Glutamatergic neuron (in vitro differentiated cells): ENCODE results near the gene TPRG1. TPM values are rescaled to one million over a fixed set of nuclear protein-coding genes. Genes with fewer than 3 reads are reported as not detected.

Experiments used
- DNase-seq: peaks from one replicate; pipeline ENCODE4 v3.0.0; 2022
- H3K27ac Mint-ChIP-seq: one replicate; pipeline ENCODE4 v1.8.0; 2020; ENCODE audit warnings: mild to moderate bottlenecking, mixed read lengths, inconsistent platforms; ENCODE audit not compliant: unreplicated experiment
- H3K27me3 Mint-ChIP-seq: one replicate; pipeline ENCODE4 v1.8.0; 2020; ENCODE audit warnings: mild to moderate bottlenecking, moderate library complexity, mixed read lengths, inconsistent platforms; ENCODE audit not compliant: unreplicated experiment
- H3K36me3 Mint-ChIP-seq: one replicate; pipeline ENCODE4 v1.8.0; 2020; ENCODE audit warnings: mild to moderate bottlenecking, mixed read lengths, inconsistent platforms; ENCODE audit not compliant: unreplicated experiment
- H3K4me1 Mint-ChIP-seq: one replicate; pipeline ENCODE4 v1.8.0; 2020; ENCODE audit warnings: mild to moderate bottlenecking, low read depth, mixed read lengths, inconsistent platforms; ENCODE audit not compliant: unreplicated experiment
- H3K4me3 Mint-ChIP-seq: one replicate; pipeline ENCODE4 v1.8.0; 2020; ENCODE audit warnings: mild to moderate bottlenecking, mixed read lengths, inconsistent platforms; ENCODE audit not compliant: unreplicated experiment
- H3K9me3 Mint-ChIP-seq: one replicate; pipeline ENCODE4 v1.8.0; 2020; ENCODE audit warnings: mild to moderate bottlenecking, moderate library complexity, mixed read lengths, inconsistent platforms; ENCODE audit not compliant: unreplicated experiment
- CTCF ChIP-seq: fragments of 200-600 bp; sonication (generic); IDR thresholded peaks from one replicate; pipeline ENCODE4 v1.5.0; 2021; ENCODE audit not compliant: partially characterized antibody, unreplicated experiment
- total RNA-seq: library from RNA; stranded (reverse); fragmentation: NEBNext Ultra II Directional; extraction: Animal tissue kit (Norgen Biotek cat#: 25700); gene quantifications from one replicate; pipeline ENCODE4 v1.2.1, GENCODE V29; 2021; ENCODE audit not compliant: unreplicated experiment

TPRG1 gene
- total RNA-seq, 1 donor from 2014 or later = 1.3 TPM

- TF ChIP-seq CTCF = no peak
- H3K4me1 Mint-ChIP-seq = peaks cover 4% of the 10 kb centered on the region
- no peaks in the 10 kb centered on the region for H3K9me3 Mint-ChIP-seq
- no peak for DNase-seq
- H3K36me3 Mint-ChIP-seq = no peaks in the 10 kb centered on the region
- H3K27me3 Mint-ChIP-seq = no peaks in the 10 kb centered on the region
- no peak overlapping the region for H3K27ac Mint-ChIP-seq
- H3K4me3 Mint-ChIP-seq = no peak overlapping the region
These were observed 104.1 kb downstream of the TPRG1 start for GRCh38 chr3:189275852-189276251.

- H3K9me3 Mint-ChIP-seq = no peaks in the 10 kb centered on the region
- peaks cover 4% of the 10 kb centered on the region for H3K4me1 Mint-ChIP-seq
- H3K36me3 Mint-ChIP-seq = no peaks in the 10 kb centered on the region
- H3K27ac Mint-ChIP-seq = peak overlapping the region; percentile 33
- DNase-seq = no peak
- H3K27me3 Mint-ChIP-seq = no peaks in the 10 kb centered on the region
- no peak overlapping the region for H3K4me3 Mint-ChIP-seq
- no peak for TF ChIP-seq CTCF
These were observed 104.9 kb downstream of the TPRG1 start for GRCh38 chr3:189276444-189277219.

- H3K4me1 Mint-ChIP-seq = peaks cover 4% of the 10 kb centered on the region
- H3K27ac Mint-ChIP-seq = no peak overlapping the region
- H3K9me3 Mint-ChIP-seq = no peaks in the 10 kb centered on the region
- no peaks in the 10 kb centered on the region for H3K27me3 Mint-ChIP-seq
- no peaks in the 10 kb centered on the region for H3K36me3 Mint-ChIP-seq
- no peak overlapping the region for H3K4me3 Mint-ChIP-seq
- TF ChIP-seq CTCF = no peak
- no peak for DNase-seq
These were observed 105.9 kb downstream of the TPRG1 start for GRCh38 chr3:189277711-189278110.

GRCh38 chr3:189278221-189278620 is 106.5 kb downstream of the TPRG1 start:
- DNase-seq = no peak
- Mint-ChIP-seq H3K27ac (no peak overlapping the region), H3K4me3 (no peak overlapping the region), H3K9me3 (no peaks in the 10 kb centered on the region), H3K36me3 (no peaks in the 10 kb centered on the region), H3K4me1 (peaks cover 4% of the 10 kb centered on the region), H3K27me3 (no peaks in the 10 kb centered on the region)
- TF ChIP-seq CTCF = no peak

- no peaks in the 10 kb centered on the region for H3K27me3 Mint-ChIP-seq
- no peak for TF ChIP-seq CTCF
These were observed 110.4 kb downstream of the TPRG1 start for GRCh38 chr3:189282189-189282588.

More at GRCh38 chr3:189282189-189282588, 110.4 kb downstream of the TPRG1 start:
- Mint-ChIP-seq H3K36me3 (no peaks in the 10 kb centered on the region), H3K9me3 (no peaks in the 10 kb centered on the region), H3K4me1 (peaks cover 4% of the 10 kb centered on the region), H3K4me3 (no peak overlapping the region), H3K27ac (no peak overlapping the region)
- no peak for DNase-seq
